HG02571 (cell line): Measurements from ENCODE around the gene CD46.
"Not testable (repeated sequence)": the region's sequence is repeated elsewhere in the genome, so short reads cannot be mapped to it uniquely, and the experiment has no call there.

Source experiments
- ATAC-seq: cut with Tn5 transposase; IDR thresholded peaks from one replicate; pipeline ENCODE4 v1.9.1; 2021; ENCODE audit warnings: mild to moderate bottlenecking, moderate library complexity; ENCODE audit not compliant: unreplicated experiment

CD46 gene

DNA sequence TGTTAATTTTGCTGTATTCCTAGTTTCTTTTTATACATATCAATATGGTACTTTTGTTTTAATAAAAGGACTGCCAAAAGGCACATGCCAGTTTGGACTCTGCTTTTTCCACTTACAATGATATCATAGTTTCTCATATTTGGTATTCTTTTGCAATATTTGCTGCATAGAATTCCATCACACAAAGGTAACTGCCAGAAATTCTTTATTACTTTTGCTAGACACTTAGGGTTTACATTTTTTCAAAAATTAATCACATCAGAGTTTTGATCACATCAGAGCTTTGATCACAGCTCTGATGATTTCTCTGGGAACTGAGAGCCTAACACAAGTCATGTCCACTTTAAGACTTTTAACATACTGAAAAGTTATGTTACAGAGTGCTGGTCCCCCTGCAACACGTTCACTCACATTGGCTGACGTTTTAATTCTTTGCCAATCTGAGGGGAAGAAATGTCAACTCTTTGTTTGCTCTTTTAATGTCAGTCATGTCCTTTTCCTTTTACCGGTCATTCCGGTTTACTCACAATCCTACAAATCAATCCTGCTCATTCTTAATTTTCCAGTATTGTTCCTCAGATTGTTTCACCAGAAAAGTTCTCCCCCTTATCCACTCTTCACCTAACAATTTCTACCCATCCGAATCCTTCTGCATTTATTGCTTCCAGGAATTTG is 1.1 kb upstream of the CD46 start:
- no peak for ATAC-seq

DNA sequence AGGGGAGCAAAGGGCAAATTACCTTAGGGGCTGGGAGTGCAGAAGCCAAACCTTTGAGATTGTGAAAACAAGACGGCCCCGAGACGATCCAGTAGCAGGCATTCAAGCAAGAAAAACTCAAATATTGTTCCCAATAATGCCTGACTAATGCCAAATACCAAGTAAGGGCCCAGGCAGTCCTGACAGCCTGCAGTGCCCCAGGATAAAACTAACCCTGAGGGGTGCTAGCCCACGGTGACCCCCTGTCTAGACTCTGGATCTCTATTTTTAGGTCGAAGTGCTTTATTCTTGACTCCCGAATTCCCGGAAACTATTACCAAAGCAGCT is 428 bp upstream of the CD46 start:
- ATAC-seq: not testable (repeated sequence)

DNA sequence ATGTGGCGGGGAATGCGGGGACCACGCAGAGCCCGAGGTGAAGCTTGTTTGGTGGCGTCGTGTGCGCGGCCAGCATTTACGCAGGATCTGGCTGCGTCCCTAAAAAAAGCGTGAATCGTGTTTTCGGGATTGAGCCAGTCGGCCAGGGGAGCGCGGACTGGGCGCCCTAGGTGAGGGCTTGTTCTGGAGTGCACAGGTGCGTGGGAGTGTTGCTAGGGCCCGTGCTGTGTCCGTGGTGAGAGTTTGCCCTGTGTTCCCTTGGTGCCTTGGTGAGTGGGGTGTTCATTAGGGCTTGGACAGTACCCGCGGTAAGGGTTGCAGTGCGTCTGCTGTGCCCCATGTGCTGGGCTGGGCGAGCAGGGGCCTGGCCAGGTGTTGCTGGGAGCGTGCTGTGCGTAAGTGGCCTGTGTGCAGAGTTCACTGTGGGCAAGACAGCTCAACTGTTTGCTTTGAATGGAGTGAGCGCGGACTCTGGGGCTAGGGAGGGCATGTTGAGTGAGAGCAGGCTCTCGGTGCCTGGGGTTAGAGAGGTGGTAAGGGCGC is 673 bp downstream of the CD46 start:
- ATAC-seq: peak; percentile 46

GRCh38 chr1:207753611-207754010 is 1.8 kb downstream of the CD46 start:
- no peak for ATAC-seq

DNA sequence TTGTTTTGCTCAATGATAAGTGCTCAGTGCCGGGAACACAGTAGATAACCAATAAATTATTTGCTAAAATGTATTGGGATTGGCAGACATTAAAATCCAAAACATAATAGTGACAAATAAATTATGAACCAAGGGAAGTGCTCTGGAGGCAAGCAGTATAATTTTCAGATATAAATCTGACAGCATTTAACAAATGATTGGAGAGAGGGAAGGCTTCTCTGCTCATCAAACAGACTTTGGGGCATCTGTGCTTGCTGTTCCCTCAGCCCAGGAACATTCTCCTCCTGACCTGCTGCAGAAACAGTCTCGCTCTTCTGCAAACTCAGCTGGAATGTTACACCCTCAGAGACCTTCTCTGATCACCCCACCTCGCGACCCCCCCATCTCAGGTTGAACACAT is 2.2 kb downstream of the CD46 start:
- no peak for ATAC-seq

- no peak for ATAC-seq
Measured at GRCh38 chr1:207754974-207755700, 3.3 kb downstream of the CD46 start.

DNA sequence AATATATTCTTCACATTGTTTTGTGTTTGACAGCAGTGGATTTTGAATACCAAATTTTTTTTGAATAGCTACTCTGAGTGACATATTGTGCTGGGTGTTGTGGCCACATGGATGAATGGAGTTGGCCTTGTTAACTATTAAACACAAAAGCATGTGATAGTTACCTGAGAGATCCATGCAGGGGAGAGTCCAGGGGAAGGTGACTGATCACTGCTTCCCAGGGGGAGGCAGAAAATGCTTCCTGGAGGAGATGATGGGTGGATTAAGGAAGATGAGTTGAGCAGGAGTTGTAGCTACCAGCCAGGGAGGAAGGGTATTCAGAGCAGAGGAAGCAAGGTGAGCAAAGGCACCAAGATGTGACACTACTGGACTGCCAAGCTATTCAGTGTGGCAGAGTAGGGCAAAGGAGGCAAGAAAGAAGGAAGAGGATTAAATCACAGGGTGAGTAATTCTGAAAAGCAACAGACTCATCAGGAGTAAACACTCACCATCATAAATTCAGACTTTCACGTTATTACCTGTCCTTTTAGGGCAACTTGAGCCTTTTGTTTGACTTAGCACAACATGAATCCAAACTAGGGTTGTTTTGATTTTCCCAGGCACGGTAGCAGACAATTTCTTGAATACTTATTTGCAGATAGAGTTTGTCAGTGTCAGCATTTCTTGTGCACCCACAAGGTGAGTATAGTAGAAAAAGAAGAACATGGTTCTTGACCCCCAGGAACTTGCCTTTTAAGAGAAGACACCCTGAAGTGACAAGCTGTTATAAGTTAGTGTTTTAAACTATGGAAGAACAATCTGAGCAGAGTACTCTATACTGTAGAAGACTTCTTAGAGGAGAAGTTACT is 4.2 kb downstream of the CD46 start:
- no peak for ATAC-seq

GRCh38 chr1:207762622-207763021 is 10.8 kb downstream of the CD46 start:
- ATAC-seq: no peak

- ATAC-seq: no peak
Measured at GRCh38 chr1:207763091-207763490, 11.2 kb downstream of the CD46 start.

DNA sequence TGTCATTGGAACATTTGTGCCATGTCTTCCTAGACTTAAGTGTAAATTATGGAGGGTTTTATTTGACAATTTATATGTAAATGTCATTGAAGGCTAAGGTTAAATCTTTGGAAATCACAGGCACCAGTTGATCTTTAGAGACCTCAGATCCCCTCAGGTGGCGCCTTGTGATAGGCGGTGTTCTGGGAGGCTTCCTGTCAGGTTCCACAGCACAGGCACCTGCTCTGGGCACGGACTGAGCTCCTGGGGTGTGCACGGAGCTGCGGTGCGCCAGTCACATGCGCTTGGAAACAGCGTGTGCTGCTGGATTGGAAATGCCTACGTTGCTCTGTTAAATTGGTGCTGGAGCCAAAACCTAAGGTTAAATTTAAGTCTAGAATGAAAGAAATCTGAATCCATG is 12.1 kb downstream of the CD46 start:
- no peak for ATAC-seq

DNA sequence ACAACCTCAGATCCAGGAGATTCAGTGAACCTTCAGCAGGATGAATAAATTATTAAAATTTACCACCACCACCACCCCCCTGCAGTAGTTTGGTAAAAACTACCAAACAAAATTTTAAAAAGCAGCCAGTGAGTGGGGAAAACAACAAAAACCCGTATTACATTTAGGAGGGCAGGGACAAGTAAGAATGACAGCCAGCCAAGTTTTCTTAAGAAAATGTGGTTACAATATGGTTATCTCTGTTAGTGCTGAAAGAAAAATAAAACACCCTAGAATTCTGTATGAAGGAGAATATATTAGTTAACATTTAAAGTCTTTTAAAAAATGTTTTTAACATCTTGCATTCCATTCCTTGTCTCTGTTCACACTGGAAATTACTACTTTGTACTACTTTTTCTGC is 14.7 kb downstream of the CD46 start:
- ATAC-seq: no peak

DNA sequence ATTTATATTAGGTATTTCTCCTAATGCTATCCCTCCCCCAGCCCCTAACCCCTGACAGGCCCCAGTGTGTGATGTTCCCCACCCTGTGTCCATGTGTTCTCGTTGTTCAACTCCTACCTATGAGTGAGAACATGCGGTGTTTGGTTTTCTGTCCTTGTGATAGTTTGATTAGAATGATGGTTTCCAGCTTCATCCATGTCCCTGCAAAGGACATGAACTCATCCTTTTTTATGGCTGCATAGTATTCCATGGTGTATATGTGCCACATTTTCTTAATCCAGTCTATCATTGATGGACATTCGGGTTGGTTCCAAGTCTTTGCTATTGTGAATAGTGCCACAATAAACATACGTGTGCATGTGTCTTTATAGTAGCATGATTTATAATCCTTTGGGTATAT is 18.7 kb downstream of the CD46 start:
- not testable (repeated sequence) for ATAC-seq

DNA sequence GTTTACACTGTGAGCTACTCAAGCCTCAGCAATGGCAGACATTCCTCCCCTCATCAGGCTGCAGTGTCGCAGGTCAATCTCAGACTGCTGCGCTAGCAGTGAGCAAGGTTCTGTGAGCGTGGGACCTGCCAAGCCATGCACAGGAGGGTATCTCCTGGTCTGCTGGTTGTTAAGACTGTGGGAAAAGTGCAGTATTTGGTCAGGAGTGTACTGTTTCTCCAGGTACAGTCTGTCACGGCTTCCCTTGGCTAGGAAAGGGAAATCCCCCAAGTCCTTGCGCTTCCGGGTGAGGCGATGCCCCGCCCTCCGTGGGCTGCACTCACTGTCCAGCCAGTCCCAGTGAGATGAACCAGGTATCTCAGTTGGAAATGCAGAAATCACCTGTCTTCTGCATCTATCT is 24.2 kb downstream of the CD46 start:
- ATAC-seq: not testable (repeated sequence)

DNA sequence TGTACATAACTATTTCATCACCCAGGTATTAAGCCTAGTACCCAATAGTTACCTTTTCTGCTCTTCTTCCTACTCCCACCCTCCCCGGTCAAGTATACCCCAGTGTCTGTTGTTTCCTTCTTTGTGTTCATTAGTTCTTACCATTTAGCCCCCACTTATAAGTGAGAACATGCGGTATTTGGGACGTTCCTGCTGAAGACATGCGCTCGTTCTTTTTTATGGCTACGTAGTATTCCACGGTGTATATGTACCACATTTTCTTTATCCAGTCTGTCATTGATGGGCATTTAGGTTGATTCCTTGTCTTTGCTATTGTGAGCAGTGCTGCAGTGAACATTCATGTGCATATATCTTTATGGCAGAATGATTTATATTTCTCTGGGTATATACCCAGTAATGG is 25.6 kb downstream of the CD46 start:
- not testable (repeated sequence) for ATAC-seq

- ATAC-seq: no peak
Measured at GRCh38 chr1:207779008-207779407, 27.2 kb downstream of the CD46 start.

- ATAC-seq: no peak
Measured at GRCh38 chr1:207781312-207781711, 29.5 kb downstream of the CD46 start.

GRCh38 chr1:207787776-207788175 is 35.9 kb downstream of the CD46 start:
- no peak for ATAC-seq

DNA sequence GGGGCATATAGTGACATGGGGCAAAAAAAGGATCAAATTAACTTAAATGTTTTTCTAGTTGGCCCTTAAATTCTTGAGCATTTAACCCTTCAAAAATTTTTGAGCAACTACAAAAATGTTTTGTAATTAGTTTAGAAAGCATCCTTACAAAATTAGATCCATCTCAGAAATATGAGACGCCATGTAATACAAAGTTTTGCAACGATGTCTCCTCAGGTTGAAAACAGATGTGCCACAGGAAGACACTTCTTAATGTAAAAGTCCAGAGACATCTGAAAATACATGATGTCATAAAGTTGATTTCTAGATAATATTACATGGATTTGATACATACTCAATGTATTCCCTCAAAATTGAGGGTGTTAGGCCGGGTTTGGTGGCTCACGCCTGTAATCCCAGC is 37.5 kb downstream of the CD46 start:
- no peak for ATAC-seq

DNA sequence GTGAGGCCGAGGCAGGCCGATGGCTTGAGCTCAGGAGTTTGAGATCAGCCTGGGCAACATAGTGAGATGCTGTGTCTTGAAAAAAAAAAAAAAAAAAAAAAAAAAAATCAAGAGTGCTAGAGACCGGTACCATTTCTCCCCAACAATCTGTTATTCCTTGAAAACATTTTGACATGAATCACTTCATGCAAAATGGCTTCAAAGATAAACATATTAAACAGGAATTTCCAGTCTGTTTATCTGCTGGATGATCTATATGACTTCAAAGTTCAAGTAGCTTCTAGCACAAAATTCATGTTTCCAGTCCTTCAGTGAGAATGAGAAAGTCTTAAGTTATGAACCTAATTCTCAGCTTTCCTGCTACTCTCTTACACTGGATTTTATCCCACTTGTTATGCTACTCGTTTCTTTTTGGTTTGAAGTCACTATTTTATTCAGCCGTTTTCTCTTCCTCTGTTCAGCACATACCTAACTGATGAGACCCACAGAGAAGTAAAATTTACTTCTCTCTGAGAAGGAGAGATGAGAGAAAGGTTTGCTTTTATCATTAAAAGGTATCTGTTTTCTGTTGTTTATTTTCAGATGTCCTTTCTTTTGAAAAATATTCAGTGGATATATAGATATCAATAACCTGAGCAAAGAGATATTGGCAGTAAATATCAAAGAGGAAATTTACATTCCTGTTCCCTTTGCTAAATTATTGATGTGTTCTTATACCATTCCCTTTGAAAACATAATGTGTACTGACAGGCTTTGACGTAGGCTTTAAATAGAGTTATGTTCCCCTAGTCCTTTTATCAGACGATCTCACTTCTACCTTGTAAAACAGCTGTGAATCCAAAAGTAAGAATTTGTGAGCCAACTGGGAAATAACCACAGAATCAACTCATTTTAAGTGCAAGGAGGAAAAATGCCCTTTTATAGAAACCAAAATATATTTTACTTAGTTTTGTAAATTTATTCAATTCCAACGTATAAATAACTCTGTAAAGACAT is 38.2 kb downstream of the CD46 start:
- ATAC-seq: no peak

GRCh38 chr1:207791290-207791689 is 39.4 kb downstream of the CD46 start:
- no peak for ATAC-seq
